GM20431 (cell line): ENCODE results near the gene TUFT1.

ENCODE experiments used
- in situ Hi-C: fragments of 300-500 bp; cut with MseI, MboI; formaldehyde crosslinking; loops from one replicate; pipeline ENCODE4 v1.15.0; 2020; ENCODE audit warnings: low sequenced_read_pairs; ENCODE audit not compliant: unreplicated experiment

The TUFT1 gene

DNA sequence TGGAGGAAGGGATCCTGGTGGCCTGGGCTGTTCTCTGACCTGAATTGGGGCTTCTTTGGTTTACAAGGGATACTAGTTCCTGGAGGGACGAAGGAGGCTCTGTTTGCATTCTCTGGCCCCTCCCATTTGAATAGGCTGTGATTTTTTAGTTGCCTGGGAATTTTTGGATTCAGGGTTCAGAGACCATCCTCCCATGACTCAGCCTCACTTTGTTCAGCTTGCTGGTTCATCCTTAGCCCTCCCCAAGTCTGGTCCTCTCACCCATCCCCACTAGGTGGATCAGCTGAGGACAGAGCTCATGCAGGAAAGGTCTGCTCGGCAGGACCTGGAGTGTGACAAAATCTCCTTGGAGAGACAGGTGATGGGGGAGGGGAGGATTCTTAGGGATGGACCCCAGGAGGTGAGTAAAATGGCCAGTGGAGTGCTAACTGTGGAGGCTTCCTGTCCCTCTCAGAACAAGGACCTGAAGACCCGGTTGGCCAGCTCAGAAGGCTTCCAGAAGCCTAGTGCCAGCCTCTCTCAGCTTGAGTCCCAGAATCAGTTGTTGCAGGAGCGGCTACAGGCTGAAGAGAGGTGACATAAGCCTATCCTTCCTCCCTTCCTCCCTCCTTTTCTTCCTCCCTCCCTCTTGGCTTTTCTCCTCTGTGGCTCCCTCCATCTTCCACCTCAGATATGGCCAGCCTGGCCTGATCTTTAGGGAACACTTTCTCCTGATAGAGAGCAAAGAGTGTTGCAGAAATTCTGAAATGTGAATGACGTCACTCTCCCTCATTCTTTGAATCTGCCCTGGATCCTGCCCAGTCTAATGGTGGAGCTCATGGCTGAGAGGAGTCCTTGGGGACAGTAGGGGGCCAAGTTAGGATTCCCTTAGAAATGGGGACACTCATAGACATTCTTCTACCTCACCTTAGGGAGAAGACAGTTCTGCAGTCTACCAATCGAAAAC is 4.5 kb upstream of the TUFT1 start:
- in situ Hi-C loops, result no loop called here

DNA sequence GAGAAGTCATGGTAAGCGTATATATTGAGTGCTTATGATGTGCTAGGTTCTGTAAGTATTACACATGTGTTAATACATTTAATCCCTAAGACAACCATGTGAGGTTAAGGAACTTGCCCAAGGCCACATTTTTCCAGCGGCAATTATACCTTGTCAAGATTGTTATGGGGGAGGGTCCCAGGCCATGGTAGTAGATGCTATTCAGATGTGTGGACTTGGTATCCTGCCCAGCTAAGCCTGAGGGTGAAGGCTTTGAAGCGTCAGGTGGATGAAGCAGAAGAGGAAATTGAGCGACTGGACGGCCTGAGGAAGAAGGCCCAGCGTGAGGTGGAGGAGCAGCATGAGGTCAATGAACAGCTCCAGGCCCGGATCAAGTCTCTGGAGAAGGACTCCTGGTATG is 3.6 kb upstream of the TUFT1 start:
- in situ Hi-C loops, result no loop called here

DNA sequence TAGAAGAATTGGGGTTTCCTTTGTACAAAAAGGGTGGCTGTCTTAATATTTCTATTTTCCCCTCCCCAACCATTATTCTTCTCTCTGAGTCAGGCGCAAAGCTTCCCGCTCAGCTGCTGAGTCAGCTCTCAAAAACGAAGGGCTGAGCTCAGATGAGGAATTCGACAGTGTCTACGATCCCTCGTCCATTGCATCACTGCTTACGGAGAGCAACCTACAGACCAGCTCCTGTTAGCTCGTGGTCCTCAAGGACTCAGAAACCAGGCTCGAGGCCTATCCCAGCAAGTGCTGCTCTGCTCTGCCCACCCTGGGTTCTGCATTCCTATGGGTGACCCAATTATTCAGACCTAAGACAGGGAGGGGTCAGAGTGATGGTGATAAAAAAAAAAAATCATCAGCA is 3.0 kb upstream of the TUFT1 start:
- in situ Hi-C loops, result no loop called here

DNA sequence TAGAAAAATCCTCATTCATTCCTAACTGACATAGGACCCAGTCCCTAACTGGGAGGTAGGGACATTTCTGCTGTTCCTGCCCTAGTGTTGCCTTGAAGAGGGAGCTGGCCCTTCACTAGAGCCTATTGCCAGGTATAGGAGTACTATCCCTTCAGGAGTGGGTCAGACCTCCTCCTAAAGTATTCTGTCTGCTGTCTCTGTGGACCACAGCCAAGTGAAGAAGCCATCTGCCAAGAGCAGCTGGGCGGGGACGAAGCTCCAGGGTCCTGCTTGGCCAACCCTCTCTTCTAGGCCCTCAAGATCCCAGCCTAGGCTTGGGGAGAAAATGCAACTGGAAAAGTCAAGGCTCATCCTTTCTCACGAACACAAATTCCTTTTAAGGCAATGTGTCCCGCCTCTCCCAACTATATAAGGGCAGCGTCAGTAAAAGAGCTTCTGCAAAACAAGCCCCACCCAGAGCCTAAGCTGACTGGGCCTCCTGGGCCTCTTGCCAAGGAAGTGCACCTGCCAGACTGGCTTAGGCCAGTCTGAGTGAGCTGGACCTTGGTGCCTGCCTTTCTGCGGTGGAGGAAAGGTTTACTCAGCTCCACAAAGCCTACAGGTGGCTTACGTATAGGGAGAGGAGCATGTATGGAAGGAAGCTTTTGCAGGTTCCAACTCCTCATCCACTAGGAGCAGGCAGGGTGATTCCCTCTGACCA is 638 bp upstream of the TUFT1 start:
- in situ Hi-C loops, result no loop called here

DNA sequence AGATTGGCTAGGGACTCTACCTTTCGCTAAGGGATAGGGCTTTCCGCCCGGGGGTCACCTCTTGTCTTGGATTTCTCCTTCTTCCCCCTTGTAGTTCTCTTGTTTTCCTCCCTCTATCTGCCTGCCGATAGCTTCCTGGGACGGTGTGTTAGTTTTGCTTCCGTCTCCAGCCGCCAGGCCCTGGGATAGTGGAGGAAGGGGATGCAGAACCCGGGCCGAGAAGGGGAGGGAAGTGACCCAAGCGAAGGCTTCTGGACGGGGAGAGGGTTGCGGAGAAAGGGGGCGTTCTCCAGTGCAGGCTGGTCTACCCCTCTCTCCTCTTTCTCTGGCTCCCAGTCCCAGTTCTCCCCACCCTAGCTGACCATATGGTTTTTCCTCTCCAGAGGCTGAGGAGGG is 871 bp downstream of the TUFT1 start:
- in situ Hi-C loops, result no loop called here

DNA sequence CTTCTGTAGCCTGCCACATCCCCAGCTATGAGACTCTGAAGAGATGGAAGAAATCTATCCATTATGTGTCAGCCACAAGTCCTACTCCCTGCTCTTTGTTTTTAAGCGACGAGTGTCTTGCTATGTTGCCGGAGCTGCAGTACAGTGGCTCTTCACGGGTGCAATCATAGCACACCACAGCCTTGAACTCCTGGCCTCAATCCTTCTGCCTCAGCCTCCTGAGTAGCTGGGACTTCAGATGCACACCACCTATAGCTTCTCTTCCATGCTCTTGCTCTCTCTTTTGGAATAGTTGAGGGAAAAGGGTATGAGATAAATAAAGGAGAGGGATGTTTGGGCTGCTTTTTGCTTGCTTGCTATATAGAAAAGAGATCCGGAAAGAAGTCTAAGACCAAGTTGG is 1.6 kb downstream of the TUFT1 start:
- in situ Hi-C loops, result no loop called here

DNA sequence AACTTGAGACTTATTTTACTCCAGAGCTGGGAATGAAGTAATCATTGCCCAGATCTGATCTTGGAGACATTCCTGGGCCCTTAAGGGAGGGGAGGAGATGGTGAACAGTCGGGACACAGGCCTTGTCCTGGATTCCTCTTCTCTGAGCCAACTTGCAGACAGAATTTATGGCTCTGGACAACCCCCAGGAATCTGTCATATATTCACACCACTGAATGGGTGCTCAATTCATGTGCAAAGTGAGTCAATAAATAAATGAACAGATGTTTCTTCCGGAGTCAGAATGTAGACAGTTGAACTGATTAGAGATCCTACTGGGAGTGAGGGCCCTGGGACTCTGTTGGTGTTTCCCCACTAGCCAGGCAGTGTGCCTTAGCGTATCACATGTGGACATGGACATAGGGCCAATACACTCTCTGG is 2.6 kb downstream of the TUFT1 start:
- in situ Hi-C loops, result no loop called here

DNA sequence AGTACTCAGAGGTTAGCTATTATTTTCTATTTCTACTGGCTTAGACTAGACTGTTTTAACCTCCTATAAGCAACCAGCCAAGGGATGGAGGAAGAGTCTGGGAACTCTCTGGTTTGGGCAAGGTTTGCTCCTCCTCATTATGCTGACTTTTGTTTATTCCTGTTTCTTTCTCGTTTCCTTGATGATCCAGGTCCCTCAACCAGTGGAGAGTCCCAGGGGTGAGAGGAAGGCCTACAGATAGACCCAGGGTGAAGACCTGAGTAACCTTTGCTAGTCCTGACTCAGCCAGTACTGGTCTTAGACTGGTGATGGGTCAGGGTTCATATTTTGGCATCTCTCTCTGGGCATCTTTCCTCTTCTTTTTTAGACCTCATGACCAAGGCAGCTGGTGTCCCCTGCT is 5.4 kb downstream of the TUFT1 start:
- in situ Hi-C loops, result no loop called here

DNA sequence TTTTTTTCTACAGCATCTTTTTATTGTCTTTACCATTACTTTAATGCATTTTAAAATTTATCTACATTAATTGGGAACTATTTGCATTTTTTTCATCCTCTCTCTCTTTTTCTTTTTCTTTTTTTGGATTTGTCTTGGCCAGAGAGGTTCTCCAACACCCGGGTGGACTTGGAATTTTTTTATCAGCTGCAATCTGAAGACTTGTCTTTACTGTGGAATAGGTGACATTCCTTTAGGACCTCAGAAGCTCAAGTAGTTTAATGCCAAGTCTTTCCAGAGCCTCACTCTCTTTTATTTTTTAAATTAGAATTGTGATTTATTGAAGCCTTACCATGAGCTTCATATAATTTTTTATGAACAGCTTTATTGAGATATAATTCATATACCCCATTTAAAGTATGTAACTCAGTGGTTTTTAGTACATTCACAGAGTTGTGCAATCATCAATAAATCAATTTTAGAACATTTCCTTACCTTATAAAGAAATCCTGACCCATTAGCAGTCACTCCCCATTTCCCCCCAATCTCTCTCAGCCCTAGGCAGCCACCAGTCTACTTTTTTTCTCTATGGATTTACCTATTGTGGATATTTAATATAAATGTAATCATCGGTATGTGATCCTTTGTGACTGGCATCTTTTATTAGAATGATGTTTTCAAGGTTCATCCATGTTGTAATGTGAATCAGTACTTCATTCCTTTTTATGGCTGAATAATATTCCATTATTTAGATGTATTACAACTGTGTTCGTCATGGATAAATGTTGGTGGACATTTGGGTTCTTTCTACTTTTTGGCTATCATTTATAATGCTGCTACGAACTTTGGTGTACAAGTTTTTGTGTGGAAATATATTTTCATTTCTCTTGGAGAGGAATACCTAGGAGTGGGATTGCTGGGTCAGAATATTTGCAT is 6.2 kb downstream of the TUFT1 start:
- in situ Hi-C loops, result no loop called here

DNA sequence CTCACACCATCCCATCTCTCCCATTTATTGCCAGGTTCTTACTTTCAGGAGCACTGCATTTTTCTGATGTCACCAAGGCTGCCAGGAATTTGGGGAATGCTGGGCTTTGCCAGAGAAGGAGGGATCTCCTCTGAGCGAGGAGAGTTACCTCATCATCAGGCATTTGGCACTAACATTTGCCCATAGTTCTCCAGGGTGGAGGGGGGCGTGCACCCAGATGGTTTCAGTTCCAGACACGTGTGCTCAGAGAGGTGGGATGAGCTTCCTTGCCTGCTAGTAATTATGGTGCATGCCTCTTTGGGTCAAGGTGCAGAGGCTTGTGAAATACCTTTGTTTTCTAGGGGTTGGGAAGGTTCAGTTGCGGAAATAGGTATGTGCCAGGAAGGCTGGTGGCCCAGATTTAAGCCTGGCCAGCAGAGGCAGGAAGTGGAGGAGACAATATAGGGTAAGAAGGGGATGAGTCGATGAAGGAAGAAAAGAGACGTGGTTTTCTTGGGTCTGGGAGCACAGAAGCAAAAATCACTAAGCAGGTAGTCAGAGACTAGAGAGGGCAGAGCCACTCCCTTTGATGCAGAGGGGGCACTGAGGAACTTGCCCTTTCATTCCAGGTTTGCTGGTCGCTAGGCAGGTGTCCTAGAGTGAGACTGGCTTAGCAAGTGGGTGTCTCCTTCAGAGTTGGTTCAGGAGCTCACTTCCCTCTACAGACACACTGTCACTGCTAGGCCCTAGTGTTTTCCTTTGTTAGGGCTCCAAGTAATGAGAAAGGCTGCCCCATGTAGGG is 7.2 kb downstream of the TUFT1 start:
- in situ Hi-C loops, result no loop called here

DNA sequence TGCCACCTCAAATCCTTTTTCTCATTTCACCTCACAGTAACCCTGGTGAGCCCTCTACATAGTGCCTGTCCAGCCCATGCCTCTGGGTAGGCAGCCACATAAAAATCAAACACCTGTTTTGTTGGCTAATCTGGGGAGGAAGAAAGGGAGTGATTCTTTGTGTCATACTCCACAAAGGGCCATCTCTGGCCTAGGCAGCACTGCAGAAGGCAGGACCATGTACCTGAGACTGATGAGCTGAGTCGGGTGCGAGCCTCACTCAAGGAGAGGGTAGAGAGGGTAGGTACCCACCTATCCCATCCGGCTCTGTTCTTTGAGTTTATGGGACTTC is 7.8 kb downstream of the TUFT1 start:
- in situ Hi-C loops, result no loop called here

DNA sequence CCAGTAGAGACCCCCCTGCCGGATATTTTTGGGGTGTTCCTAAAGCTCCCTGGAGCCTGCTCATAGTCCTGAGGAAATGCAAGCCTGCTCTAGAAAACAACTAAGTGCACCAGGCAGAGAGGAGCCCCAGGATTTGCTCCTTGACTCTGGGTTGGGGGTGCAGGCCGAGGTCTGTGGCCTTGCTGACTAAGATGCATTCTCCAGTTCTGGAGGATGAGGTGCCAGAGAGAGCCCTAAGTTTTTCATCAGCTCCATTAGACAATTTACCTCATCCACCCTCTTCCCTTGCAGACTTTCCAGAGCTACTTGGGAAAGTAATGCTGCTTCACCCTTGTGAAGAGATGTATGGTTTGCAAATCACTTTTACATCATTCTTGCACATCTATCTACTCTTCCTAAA is 9.1 kb downstream of the TUFT1 start:
- in situ Hi-C loops, result no loop called here

DNA sequence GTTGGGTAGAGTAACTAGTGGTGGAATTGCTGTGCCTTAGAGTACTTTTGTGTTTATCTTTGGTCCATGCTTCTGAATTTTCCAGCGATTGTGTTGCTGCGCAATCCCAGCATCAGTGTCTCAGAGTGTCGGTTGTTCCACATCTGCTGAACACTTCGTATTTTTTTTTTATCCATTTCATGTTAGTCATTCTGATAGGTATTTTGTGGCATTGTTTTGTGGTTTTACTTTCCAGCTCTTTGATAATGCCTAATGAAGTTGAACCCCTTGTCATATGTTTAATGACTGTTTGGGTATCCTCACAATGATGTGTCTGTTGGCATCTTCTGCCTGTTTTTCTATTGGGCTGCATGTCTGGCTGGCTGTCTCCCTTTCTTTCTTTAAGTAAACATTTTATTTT is 13.6 kb downstream of the TUFT1 start:
- in situ Hi-C loops, result no loop called here

DNA sequence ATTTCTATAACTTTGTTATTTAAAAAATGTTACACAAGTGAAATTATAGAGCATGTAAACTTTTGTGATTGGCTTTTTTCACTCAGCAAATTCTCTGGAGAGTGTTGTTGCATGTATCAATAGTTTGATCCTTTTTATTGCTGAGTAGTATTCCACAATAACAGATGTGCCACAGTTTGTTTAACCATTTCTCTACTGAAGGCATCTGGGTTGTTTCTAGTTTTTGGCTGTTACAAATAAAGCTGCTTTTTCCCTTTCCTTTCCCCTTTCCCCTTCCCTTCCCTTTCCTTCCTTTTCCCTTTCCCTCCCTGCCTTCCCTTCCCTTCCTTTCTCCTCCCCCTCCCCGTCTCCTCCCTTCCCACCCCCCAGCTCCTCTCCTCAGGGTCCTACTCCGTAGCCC is 15.9 kb downstream of the TUFT1 start:
- in situ Hi-C loops, result no loop called here

DNA sequence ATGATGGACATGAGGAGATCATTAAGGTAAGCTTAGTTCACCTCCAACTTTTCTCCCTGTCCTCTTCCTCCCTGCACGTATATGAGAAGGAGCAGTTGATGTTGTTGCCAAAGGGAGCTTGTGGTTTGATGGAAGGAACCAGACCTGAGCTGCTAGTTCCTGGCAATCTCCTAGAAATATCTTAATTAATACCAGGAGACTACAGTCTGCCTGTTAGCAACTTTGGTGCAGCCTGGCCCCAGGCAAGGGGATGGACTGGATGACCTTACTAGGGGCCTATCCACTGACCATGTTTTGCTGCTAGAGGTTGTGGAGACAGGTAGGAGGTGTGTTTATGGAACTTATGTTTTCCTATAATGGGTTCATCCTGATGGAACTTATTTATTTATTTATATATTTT is 22.6 kb downstream of the TUFT1 start:
- in situ Hi-C loops, result no loop called here

DNA sequence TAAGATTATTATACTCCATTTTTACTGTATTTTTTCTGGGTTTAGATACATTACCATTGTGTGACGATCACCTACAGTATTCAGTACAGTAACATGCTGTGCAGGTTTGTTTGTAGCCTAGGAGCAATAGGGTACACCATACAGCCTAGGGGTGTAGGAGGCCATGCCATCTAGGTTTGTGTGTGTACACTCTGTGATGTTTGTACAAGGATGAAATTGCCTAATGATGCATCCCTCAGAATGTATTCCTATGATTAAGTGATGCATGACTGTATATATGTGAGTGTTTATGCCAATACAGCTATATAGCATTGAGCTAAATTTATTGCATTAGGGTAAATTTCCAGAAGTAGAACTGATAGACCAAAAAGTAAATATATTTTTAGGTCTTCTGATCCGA is 23.3 kb downstream of the TUFT1 start:
- in situ Hi-C loops, result no loop called here

DNA sequence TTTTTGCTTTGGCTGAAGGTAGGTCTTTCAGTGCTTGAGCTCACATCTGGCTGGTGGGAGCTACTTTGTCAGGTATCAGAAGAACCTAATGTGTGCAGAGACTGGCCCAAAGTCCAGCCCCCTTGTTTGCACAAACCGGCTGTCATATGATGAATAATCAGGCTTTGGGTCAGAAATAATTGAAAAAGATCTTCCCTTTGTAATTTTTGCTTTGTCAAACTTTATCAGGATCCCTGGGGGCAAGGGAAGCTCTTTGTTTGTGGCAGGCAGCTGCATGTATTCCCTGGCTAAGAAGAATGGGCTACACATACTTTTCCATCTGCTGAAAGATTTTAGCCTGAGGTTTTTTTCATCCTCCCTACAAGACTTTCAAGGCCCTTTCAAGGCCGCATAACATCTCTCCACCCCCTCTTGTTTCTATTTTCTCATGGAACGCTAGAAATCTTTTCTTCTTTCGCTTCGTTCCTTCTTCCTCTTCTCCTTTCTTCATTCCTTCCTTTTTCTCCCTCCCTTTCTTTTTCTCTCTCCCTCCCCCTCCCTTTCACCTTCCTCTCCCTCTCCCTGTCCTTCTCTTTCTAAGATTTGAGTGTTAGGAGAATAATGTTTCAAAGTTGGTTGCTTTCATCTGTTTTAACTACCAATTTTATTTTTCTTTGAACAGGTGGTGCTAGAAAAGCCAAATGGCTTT is 25.5 kb downstream of the TUFT1 start:
- in situ Hi-C loops, result no loop called here

DNA sequence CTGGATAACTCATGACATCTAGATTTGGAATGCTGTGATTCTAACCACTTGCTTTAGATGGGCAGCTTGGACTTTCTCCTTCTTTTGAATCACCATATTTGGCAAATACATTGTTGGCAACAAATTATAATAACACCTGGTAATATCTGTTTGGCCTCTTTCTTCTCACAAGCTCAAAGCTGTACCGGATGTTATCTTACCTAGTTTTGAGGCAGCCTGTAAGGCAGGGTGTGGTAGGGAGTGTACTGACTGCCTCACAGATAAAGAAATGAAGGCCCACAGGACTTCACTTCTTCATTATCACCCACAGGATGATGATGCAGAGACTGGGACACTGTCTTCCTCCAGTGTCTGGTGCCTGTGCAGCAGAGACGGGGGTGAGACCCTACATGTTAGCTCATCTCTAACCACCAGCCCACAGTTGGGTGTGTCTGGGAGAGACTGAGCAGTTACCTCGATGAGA is 28.5 kb downstream of the TUFT1 start:
- in situ Hi-C loops, result no loop called here

DNA sequence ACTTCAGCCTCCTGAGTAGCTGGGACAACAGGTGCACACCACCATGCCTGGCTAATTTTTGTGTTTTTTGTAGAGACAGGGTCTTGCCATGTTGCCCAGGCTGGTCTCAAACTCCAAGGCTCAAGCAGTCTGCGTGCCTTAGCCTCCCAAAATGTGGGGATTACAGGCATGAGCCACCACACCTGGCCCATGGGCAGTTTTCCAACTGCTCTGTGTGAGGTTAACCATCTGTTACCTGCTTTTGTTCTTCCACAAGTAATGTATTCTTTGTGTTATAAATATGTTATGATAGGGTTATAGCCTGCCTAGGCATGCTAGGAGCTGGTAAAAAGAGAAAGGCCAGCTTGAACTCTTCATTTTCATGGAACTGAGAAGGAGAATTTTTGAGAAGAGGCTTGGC is 30.7 kb downstream of the TUFT1 start:
- in situ Hi-C loops, result no loop called here
